GM19025 (cell line): Measurements from ENCODE around the gene SYNGR3.

Experiments used
- ATAC-seq: cut with Tn5 transposase; IDR thresholded peaks from one replicate; pipeline ENCODE4 v1.9.1; 2021; ENCODE audit warnings: mild to moderate bottlenecking, low read depth, moderate library complexity; ENCODE audit not compliant: unreplicated experiment

The SYNGR3 gene

GRCh38 chr16:1976216-1976520, 13.6 kb upstream of the SYNGR3 start:
- no peak for ATAC-seq

- ATAC-seq: no peak
Observed at GRCh38 chr16:1976951-1977874, 12.6 kb upstream of the SYNGR3 start.

GRCh38 chr16:1977875-1978268, 11.9 kb upstream of the SYNGR3 start:
- ATAC-seq: no peak

GRCh38 chr16:1978476-1979120, 11.2 kb upstream of the SYNGR3 start:
- ATAC-seq: no peak

- ATAC-seq: no peak
Observed at GRCh38 chr16:1979271-1980029, 10.3 kb upstream of the SYNGR3 start.

- ATAC-seq: no peak
Observed at GRCh38 chr16:1980030-1980769, 9.6 kb upstream of the SYNGR3 start.

- no peak for ATAC-seq
Observed at GRCh38 chr16:1980770-1981087, 9.0 kb upstream of the SYNGR3 start.

- no peak for ATAC-seq
Observed at GRCh38 chr16:1981398-1981836, 8.4 kb upstream of the SYNGR3 start, which contains the start of gene NOXO1. Gene NOXO1, minus strand, starts transcription at chr16:1981469. Its CDS starts 290 bp downstream, at chr16:1981179.

GRCh38 chr16:1982013-1982433, 7.7 kb upstream of the SYNGR3 start:
- ATAC-seq: no peak

GRCh38 chr16:1982991-1983543, 6.7 kb upstream of the SYNGR3 start:
- ATAC-seq: no peak

- ATAC-seq: peak; percentile 78
Observed at GRCh38 chr16:1983544-1984346, 6.0 kb upstream of the SYNGR3 start, which contains the start of gene GFER. Gene GFER, plus strand, starts transcription at chr16:1984193. Its CDS starts 26 bp downstream, at chr16:1984219.

- peak; percentile 9 for ATAC-seq
Observed at GRCh38 chr16:1984347-1985225, 5.2 kb upstream of the SYNGR3 start.

- no peak for ATAC-seq
Observed at GRCh38 chr16:1985466-1986150, 4.2 kb upstream of the SYNGR3 start.

- no peak for ATAC-seq
Observed at GRCh38 chr16:1987198-1987597, 2.6 kb upstream of the SYNGR3 start.

- ATAC-seq: no peak
Observed at GRCh38 chr16:1990101-1990350, 256 bp downstream of the SYNGR3 start.

GRCh38 chr16:1990351-1991134, 773 bp downstream of the SYNGR3 start:
- ATAC-seq: no peak

GRCh38 chr16:1991135-1991551, 1.4 kb downstream of the SYNGR3 start:
- ATAC-seq: no peak
